Suppressor macrophage (primary cell): Measurements from ENCODE around the gene KLRC4.
A peak's percentile ranks its signal among the peaks of the same experiment; 100 is the strongest.
"Not testable (repeated sequence)": the region's sequence is repeated elsewhere in the genome, so short reads cannot be mapped to it uniquely, and the experiment has no call there.

ENCODE experiments used
- DNase-seq, 4 experiments: peaks; one replicate each; pipeline ENCODE4 v3.0.0-alpha.2; 2020 to 2022

Gene KLRC4

DNA sequence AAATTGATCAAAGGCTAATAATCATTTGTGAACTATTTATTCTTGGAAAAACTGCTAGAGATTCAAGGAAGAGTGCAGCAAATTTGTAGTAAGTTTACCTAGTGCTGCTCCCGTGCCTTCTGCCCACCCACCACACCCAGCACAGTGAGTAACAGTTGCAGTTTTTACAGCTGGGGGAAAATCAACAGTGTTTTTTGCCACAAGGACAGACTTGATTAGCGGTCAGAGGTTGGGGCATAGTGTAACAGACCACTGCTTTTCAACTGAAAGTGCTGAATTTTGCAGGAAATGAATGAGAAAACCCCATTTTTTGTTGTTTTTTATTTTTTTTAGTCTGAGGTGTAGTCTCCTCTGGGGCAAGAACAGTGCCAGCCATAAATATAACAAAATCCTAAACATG lies 12.3 kb downstream of the KLRC4 start:
- DNase-seq = no peak

GRCh38 chr12:10396176-10396575 lies 13.4 kb downstream of the KLRC4 start:
- DNase-seq = not testable (repeated sequence)

- DNase-seq = peak; percentile 60 to 81 (median 70)
Measured at GRCh38 chr12:10395390-10395998, 14.1 kb downstream of the KLRC4 start.

- DNase-seq = not testable (repeated sequence)
Measured at GRCh38 chr12:10394531-10395152, 14.9 kb downstream of the KLRC4 start.

GRCh38 chr12:10393291-10393690 lies 16.3 kb downstream of the KLRC4 start:
- no peak for DNase-seq

DNA sequence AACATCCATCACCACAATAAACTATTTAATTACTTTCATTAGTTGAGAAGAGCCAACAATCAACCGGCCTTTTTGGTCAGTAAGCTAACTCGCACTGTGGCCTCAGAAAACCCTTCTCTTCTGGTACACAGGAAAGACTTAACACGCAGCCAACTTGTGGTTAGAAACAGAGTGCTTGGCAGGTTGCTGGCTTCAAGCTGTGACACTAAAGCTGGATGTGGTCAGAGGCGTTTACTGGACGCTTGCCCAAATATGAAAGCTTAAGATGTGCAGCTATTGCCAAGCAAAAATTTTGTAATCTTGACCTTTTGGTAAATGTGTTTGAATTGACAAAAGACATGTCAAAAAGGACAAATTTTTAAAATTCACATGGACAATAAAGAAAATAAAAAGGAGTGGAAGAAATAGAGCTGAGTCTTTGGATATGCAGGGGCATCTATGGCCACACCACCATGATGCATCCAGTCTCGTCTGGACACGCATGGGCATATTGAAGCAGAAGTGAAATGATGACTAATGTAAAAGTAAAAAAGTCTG lies 17.1 kb downstream of the KLRC4 start:
- DNase-seq = peak; percentile 74 to 90 (median 85)

- not testable (repeated sequence) for DNase-seq
Measured at GRCh38 chr12:10390991-10391390, 18.6 kb downstream of the KLRC4 start.

GRCh38 chr12:10389904-10390303 lies 19.7 kb downstream of the KLRC4 start, which contains the start of gene KLRK1:
Gene KLRK1 (minus strand): TSS chr12:10390041. CDS start chr12:10388810, 1,231 bp downstream.
- DNase-seq = no peak

DNA sequence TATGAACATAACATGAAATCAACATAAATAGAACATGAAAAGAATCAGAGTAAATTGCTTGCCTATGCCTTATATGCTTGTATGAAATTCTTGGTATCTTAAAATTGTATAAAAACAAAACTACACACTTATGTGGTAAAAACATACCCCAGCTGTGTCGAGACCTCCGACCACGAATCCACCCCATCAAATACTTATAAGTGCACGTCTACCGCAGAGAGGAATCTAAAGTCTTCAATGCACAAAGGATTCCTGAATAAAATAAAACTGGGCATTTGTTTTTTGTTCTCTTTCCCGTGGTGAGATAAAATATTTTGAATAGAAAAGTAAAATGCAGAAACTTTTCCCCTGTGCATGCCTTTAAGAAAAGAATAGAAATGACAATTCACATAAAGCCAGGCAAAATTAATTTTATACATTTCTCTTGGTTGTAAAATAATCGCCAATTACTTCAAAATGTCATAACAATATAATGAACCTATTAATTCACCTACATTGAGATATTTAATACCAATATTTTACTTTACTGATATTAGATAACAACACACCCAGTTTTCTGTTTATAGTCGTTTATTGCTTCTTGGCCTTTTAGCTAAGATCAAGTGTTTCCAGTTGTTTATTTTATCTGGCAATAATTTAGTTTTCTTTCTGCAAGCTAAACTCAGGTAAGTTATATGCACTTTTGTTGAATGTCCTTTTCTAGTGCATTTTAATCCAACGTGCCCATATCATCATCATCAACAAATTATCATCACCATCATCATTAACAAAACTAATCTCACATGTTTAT lies 20.7 kb downstream of the KLRC4 start:
- no peak for DNase-seq

- DNase-seq = not testable (repeated sequence)
Measured at GRCh38 chr12:10387498-10387897, 22.1 kb downstream of the KLRC4 start.

DNA sequence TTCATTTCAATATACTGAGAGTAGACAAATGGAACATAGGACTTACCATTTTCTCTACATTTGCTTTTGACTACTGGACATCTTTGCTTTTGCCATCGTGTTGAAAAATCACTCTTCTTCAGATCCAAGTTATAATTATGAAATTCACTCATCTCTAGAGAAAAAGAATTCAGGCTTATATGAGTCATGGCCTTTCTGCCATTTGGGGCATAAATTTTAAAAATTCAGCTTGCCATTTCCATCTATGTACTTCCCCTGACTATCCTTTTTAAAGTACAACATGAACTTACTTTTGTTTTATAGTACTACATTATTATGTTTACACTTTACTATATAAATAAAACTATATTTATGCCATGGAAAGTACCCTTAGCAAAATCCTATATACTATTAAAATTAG lies 22.7 kb downstream of the KLRC4 start:
- DNase-seq = no peak

GRCh38 chr12:10385166-10385613 lies 24.4 kb downstream of the KLRC4 start:
- DNase-seq = no peak

GRCh38 chr12:10384191-10384590 lies 25.4 kb downstream of the KLRC4 start:
- no peak for DNase-seq

GRCh38 chr12:10381928-10382628 lies 27.5 kb downstream of the KLRC4 start:
- DNase-seq = no peak

DNA sequence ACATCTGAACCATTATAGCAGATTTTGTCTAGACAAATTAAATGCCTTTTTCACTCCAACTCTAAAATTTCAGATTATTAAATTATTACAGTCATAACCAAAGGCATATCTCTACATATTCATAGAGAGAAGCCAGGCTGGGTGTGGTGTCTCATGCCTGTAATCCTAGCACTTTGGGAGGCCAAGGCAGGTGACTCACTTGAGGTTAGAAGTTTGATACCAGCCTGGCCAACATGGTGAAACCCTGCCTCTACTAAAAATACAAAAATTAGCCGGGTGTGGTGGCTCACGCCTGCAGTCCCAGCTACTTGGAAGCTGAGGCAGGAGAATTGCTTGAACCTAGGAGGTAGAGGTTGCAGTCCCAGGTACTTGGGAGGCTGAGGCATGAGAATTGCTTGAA lies 30.8 kb downstream of the KLRC4 start:
- not testable (repeated sequence) for DNase-seq

DNA sequence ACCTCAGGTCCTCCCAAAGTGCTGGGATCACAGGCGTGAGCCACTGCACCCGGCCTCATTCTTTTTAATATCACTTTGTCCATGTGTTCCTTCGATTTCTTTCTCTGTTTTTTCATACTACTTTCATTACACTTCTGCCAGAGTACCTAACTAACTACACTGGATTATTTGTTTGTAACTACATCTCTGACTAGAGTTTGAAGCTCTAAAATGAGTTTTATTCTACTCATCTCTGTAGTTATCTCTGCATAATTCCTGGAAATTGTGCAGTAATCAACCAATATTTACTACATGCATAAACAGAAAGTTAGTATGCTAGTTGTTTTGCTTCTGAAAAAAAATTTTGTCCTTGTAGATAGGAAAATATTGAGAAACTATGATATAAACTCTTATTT lies 34.9 kb downstream of the KLRC4 start:
- no peak for DNase-seq

GRCh38 chr12:10372559-10372958 lies 37.0 kb downstream of the KLRC4 start:
- DNase-seq = peak in 1 of 4 experiments; percentile 9

DNA sequence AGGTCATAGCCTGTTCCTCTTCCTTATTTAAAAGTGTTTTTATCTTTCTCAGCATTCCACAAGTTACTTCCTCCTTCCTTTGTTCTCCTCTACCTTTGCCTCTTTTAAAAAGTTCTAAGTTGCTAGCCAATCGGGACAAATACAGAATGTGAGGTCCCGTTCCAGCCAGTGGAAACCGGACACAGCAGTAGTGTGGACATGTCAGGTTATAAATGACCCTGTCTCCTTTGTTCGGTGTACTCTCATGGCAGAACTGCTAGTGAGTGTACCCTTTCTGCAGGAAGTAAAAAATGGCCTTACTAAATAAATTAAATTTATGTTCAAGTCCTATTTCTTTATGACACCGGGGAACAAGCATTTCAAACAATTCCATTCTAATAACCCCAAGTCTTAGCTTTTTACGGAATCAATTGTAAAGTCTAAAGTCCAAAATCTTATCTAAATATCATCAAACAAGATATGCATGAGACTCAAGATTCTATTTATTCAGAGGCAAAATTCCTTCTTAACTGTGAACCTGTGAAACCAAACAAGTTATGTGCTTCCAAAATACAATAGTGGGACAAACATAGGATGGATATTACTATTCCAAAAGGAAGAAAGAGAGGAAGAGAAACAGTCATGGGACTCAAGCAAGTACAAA lies 37.5 kb downstream of the KLRC4 start:
- not testable (repeated sequence) for DNase-seq

DNA sequence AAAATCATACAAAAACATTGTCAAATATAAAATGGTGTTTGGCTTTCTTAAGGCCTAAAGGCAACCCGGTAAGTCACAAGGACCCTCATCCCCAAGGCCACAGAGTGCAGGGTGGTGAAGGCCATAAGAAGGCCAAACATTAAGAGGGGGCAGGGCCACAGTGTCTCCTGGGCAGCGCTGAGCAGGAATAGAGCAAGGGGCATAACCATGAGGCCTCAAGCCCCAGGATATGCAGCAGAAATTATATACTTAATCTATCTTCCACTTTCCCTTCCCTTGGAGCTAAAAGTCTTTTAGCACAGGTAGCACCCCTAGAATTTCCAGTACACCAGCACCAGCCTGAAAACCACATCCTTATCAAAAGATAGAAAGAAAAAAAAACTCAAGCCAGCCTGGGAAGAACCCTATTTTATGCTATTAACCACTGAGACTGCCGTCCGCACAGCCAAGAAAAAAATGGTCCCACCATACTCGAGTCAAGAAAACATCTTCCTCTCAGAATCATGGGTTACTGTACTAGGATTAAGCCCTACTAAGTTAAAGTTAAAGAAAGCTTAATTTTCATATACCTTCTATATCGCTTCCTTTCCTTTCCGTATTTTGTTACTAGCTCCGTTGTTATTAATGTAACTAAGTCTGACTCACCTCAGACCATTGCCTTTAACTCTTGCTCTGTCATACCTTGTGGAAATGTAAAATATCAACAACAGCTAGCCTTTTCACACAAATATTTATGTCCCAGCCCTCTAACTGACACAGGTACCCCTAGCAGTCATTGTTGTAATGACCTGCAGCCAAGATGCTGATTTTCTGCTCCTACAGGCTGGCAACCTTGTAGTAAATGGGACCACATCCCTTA lies 39.8 kb downstream of the KLRC4 start:
- no peak for DNase-seq

DNA sequence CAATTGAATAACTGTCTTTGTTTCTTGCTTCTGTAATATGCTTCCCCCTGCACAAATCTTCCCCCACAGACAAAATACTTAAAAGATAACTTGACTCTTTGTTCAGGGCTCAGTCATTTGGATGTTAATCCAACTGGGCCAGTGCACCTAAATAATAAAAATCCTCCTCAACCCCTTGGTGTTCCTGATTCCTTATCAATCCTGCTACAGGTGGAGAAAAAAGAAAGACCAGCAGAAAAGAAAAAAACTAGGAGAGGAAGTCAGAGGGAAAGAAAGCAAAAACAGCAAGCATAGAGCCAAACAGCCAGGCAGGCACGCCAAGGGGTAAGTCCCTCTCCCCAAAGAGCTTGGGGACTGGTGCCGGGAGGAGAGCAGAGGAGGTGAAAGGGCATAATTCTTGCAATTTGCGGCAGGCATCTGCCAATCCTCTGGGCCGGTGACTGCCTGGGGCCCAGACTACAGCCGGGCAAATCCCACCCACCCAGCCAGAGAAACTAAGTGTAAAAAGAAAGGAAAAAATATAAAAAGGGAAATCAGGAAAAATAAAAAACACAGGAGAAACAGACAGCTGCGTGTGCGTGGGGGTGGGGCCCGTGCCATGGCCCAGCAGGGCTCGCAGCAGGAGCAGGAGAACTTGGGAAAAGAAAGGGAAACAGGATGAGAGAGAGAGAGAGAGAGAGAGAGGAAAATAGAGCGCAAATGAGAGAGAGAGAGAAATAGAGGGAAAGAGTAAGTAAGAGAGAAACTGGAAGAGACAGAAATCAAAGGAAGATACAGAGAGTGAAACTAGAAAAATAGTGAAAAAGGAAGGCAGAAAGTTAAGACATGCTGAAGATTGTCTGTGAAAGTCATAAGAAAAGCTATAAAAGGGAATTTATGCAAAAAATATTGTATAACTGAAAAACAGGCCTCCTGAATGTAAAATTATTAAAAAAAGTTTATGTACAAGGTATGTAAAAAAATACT lies 41.1 kb downstream of the KLRC4 start:
- DNase-seq = no peak
